ENCODE measurements around the gene GATC. TPM values are rescaled to one million over a fixed set of nuclear protein-coding genes. Genes with fewer than 3 reads are reported as not detected.

The GATC gene
- total RNA-seq, 4 donors from 2014 or later, result 11.8 to 31.9 (median 18.3) TPM

DNA sequence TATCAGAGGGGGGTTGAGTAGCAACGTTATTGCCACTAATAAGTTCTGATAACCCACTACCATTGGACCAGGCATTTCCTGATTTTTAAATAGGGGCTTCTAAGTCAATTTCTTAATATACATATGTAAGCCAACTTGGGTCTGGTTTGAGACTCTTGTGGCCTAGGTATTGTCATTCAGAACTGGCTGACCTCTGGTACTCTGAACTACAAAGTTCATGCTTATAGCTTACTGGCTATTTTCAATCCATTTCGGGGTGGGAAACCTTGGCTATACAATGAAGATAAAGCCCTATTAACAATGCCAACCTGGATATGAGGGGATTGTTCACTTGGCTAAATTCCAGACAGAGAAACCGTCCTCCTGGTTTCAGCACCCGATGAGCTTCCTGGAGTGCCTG lies 58.3 kb downstream of the GATC start:
- Histone ChIP-seq H3K27me3 (no peaks in the 10 kb centered on the region), H3K4me1 (no peaks in the 10 kb centered on the region), H3K27ac (no peak overlapping the region), H3K36me3 (no peaks in the 10 kb centered on the region), H3K4me3 (no peak overlapping the region), H3K9me3 (no peaks in the 10 kb centered on the region)
- no peak for DNase-seq
- TF ChIP-seq, protein P1, sequence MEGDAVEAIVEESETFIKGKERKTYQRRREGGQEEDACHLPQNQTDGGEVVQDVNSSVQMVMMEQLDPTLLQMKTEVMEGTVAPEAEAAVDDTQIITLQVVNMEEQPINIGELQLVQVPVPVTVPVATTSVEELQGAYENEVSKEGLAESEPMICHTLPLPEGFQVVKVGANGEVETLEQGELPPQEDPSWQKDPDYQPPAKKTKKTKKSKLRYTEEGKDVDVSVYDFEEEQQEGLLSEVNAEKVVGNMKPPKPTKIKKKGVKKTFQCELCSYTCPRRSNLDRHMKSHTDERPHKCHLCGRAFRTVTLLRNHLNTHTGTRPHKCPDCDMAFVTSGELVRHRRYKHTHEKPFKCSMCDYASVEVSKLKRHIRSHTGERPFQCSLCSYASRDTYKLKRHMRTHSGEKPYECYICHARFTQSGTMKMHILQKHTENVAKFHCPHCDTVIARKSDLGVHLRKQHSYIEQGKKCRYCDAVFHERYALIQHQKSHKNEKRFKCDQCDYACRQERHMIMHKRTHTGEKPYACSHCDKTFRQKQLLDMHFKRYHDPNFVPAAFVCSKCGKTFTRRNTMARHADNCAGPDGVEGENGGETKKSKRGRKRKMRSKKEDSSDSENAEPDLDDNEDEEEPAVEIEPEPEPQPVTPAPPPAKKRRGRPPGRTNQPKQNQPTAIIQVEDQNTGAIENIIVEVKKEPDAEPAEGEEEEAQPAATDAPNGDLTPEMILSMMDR (IDR thresholded peaks at IDR 0.05), result no peak
- no peak for TF ChIP-seq POLR2A (IDR thresholded peaks at IDR 0.05)
- intact Hi-C loops (cut with DNase I; ENCODE audit: low total_unique reads), result no loop called here

DNA sequence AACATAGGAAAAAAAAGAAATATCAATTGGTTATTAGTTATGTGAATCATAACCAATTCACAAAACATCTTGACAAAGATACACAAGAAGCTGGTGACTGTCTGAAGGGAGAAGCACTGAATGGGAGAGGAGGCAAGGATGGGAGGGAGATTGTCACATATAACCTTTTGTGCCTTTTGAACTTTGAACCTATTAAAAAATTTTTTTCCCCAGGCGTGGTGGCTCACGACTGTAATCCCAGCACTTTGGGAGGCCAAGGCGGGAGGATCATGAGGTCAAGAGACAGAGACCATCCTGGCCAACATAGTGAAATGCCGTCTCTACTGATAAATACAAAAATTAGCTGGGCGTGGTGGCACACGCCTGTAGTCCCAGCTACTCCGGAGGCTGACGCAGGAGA lies 62.3 kb downstream of the GATC start:
- no peak for TF ChIP-seq POLR2A (IDR thresholded peaks at IDR 0.05)
- TF ChIP-seq, protein P1 (IDR thresholded peaks at IDR 0.05), result no peak
- Histone ChIP-seq H3K27ac (no peak overlapping the region), H3K27me3 (no peaks in the 10 kb centered on the region), H3K36me3 (no peaks in the 10 kb centered on the region), H3K4me1 (no peaks in the 10 kb centered on the region), H3K4me3 (no peak overlapping the region), H3K9me3 (no peaks in the 10 kb centered on the region)
- DNase-seq, result no peak
- intact Hi-C loops (cut with DNase I; ENCODE audit: low total_unique reads), result no loop called here

Small RNA genes lying within 50 kb of the gene (small RNA-seq; reads per million reads assigned to genes)
- not detected for gene RF00019

Other genes starting within 250 kb of the GATC start
- 1,000 to 10,000 TPM; 1,775 to 3,691 (median 3,260) TPM for gene RPLP0, start 245.3 kb upstream of the GATC start, total RNA-seq
- gene PXN, start 180.7 kb upstream of the GATC start, total RNA-seq, result 100 to 1,000 TPM in 1 of 4 donors, 10 to 100 TPM in 3; 29.6 to 211 (median 41.2) TPM
- over 10,000 TPM in 1 of 4 donors, under 1 TPM in 3; under 0.01 to 24,687 (median under 0.01) TPM for gene RNU4-2, start 154.5 kb upstream of the GATC start, total RNA-seq
- gene RNU4-1, start 153.2 kb upstream of the GATC start, total RNA-seq, result 1,000 to 10,000 TPM in 1 of 4 donors, under 1 TPM in 3; under 0.01 to 2,308 (median under 0.01) TPM
- 1 to 10 TPM in 3 of 4 donors, not detected in 1; 1.2 to 4.1 (median 1.5) TPM for gene SIRT4, start 144.1 kb upstream of the GATC start, total RNA-seq
- not detected for gene PLA2G1B, start 118.7 kb upstream of the GATC start, total RNA-seq
- 10 to 100 TPM in 1 of 4 donors, 1 to 10 TPM in 1, under 1 TPM in 1, not detected in 1; 0.29 to 12.0 (median 2.9) TPM for gene MSI1, start 77.3 kb upstream of the GATC start, total RNA-seq
- gene COX6A1, start 8.3 kb upstream of the GATC start, total RNA-seq, result 100 to 1,000 TPM; 196 to 524 (median 201) TPM
- gene TRIAP1, start 60 bp upstream of the GATC start, total RNA-seq, result 10 to 100 TPM in 2 of 4 donors, 1 to 10 TPM in 2; 1.2 to 16.8 (median 8.0) TPM
- gene SRSF9, start 23.3 kb downstream of the GATC start, total RNA-seq, result 100 to 1,000 TPM in 2 of 4 donors, 10 to 100 TPM in 2; 10.5 to 150 (median 91.1) TPM
- gene DYNLL1, start 49.7 kb downstream of the GATC start, total RNA-seq, result 100 to 1,000 TPM; 239 to 457 (median 291) TPM
- gene COQ5, start 82.7 kb downstream of the GATC start, total RNA-seq, result 100 to 1,000 TPM in 1 of 4 donors, 10 to 100 TPM in 3; 18.5 to 117 (median 25.9) TPM
- gene RNF10, start 87.9 kb downstream of the GATC start, total RNA-seq, result 100 to 1,000 TPM in 2 of 4 donors, 10 to 100 TPM in 2; 53.8 to 169 (median 103) TPM
- gene POP5, start 135.0 kb downstream of the GATC start, total RNA-seq, result 10 to 100 TPM in 2 of 4 donors, 1 to 10 TPM in 1, under 1 TPM in 1; 0.59 to 32.2 (median 18.0) TPM
- 1 to 10 TPM in 2 of 4 donors, under 1 TPM in 1, not detected in 1; 0.51 to 6.4 (median 2.1) TPM for gene CABP1, start 194.2 kb downstream of the GATC start, total RNA-seq
- 100 to 1,000 TPM in 1 of 4 donors, 10 to 100 TPM in 3; 15.6 to 108 (median 53.5) TPM for gene MLEC, start 240.7 kb downstream of the GATC start, total RNA-seq